DMS79 treated with DMSO at 0.1 percent for 48 hours (cell line): ENCODE measurements around the gene GNG8.

Experiments used
- DNase-seq: peaks from one replicate; lab custom pipeline; 2025; lab: John Stamatoyannopoulos, UW

The GNG8 gene

DNA sequence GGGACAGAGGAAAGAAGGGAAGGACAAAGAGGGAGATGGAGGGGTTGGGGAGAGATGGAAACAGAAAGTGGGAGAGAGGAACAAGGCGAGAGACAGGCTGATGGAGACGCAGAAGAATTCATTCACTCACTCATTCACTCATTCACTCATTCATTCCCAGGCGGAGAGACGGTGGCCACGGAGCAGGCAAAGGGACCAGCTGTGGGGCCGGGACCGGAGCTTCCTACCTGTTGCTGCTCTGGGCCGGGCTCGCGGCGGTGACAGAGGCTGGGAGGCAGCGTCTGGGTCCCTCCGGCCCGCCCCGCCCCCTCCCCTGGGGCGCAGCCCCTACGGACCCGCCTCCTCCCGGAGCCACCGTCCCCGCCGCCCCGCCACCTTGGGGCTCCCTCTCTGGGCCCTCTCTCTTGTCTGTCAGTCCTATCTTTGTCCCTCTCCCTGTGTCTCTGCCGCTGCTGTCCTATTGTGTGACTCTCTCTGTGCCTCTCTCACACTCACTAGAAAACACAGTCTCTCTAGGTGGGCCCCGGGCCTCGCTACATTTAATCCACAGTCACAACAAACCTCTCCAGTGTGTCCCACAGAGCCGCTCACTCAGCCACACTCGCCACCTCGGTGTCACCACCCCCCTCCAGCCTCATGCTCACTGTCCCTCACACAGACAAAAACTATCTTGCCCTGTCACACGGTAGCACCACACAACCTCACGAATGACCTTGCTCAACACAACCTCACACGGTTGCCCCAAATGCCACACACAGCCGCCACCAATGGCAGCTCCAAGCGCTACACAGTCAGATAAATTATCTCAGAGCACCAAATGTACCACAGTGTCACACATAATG lies at the start of gene GNG8:
Gene GNG8 (minus strand): TSS at position 283 of the 842 bp plus-strand sequence. CDS start 1,520 bp downstream, outside the sequence.
- no peak for DNase-seq

- DNase-seq: no peak
Measured at GRCh38 chr19:46685189-46685588, 49.2 kb upstream of the GNG8 start.

- DNase-seq: no peak
Measured at GRCh38 chr19:46678110-46678732, 42.2 kb upstream of the GNG8 start.

DNA sequence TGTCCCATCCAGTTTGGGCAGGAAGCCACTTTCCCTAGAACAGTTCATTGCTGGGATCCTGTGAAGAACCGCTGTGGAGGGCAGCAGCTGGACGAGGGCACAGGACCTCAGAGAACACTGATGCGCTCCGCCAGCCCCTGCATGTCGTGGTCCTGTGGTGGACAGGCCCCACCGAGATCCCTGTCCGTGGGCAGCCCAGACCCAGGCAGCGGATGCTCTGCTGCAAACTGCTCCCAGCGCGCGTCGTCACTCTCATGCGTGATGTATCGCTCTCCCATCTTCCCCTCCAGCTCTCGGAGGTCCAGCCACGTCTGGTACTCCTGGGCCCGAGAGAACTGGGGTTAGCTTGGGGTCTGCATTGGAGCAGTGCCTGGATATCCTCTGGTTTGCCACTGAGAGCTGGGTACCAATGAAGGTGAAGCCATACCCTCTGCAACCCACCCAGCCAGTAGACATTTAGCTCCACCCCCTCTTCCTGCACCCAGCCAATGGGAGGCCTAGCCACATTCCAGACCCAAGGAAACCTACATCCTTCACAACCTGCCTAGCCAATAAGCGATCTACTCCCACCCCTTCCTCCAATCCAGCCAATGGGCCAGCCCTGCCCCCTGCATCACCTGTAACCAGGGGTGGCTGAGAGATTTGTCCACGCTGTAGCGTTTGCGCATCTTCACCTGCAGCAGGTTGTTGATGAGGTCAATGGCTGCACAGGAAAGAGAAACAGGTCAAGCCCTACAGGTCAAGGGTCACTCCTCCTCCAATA lies 38.6 kb upstream of the GNG8 start:
- DNase-seq: no peak

- no peak for DNase-seq
Measured at GRCh38 chr19:46670813-46671212, 34.8 kb upstream of the GNG8 start.

GRCh38 chr19:46668662-46669061 lies 32.7 kb upstream of the GNG8 start:
- DNase-seq: no peak

- DNase-seq: no peak
Measured at GRCh38 chr19:46665072-46665471, 29.1 kb upstream of the GNG8 start.

- peak; percentile 85 for DNase-seq
Measured at GRCh38 chr19:46661735-46662592, 26.0 kb upstream of the GNG8 start.

GRCh38 chr19:46661020-46661731 lies 25.2 kb upstream of the GNG8 start, which contains the start of gene DACT3:
Gene DACT3, minus strand, starts transcription at chr19:46661182. Its CDS starts 118 bp downstream, at chr19:46661064.
- peak; percentile 99 for DNase-seq

DNA sequence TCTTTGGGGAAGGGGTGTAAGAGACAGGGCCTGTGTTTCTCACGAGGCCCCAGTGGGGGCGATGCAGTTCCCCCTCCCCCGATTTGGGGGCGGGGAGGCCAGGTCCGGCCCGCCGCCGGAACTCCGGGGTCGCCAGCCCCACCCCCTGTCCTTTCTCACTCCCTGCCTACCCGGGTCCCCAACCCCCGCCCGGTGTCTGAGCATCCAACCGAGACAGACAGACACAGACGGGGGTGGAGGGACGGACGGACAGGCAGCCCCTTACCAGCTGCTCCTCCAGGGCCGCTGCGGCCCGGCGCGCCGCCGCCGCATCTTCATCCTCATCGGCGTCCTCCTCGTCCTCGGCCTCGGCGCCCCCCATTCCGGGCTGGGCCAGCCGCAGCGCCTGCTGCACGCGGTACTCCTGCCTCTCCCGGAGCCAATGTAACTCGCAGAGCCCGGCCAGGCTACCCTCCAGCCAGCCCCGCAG lies 24.6 kb upstream of the GNG8 start:
- DNase-seq: no peak

DNA sequence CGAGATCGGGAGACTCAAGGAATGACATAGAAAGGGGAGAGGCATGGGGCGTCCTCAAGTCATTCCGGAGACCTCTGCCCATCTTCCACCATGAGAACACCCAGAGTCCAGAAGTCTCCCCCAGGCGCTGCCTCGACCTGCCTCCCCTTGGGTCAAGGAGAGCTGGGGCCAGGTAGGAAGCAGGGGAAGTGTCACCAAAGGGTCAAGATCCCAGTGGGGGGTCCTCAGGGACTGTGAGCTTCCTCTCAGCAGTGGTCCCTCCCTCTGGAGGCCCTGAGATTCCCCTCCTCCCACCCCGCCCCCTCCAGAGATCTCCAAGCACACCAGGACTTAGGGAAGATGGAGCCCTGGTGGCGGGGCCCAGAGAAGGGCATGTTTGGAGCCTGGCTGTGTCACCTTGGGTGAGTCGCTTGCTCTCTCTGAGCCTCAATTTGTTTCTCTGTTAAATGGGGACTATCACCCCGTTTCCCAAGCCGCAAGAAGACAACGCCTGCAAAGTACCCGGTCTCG lies 24.1 kb upstream of the GNG8 start:
- DNase-seq: no peak

DNA sequence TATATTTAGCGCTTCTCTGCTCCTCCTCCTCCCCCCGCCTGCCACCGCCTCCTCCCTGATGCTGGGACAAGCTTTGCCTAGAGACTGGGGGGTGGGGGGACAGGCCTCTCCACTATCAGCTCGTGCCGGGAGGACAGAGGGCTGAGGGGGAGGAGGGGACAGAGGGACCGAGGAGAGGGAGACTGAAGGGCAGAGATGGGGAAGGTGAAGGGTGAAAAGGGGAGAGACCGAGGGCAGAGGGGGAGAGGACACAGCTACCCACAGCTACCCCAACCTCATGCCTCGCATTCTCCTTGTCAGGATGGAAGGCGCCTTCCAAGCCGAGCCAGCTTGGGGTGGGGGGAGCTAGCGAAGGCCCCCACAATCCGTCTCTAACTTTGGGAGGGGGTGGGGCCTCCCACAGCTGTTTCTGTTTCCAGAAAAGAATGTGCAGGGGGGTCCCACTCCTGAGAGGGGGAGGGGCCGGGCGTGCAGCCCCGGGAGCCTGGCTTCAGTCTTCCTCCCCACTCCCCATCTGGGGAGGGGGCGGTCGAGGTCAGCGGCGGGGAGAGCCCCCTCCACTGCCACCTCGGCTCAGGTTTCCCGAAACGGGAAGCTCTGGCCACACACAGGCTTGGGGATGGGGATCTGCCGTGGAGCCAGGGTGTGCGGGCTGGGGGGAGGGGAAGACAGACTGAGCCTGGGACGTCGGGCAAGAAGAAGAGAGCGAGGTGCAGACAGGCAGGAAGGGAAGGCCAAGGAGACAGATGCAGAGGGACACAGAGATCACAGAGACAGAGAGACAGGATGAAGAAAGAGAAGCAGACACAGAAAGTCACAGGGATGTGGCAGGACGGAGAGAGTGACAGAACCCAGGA lies 23.4 kb upstream of the GNG8 start:
- DNase-seq: no peak

DNA sequence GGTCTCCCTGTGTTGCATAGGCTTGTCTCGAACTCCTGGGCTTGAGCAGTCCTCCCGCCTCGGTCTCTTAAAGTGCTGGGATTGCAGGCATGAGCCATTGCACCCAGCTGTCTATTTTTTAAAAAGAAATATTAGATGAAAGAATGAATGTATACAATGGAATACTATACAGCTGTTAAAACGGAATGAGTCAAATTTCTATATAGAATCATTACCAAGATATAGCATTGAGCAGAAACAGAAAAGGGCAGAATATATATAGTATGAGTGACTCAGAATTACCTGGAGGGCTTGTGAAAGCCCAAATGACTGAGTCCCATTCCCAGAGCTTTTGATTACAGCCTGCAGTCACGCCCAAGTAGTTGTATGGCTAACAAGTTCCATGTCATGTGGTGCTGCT lies 20.5 kb upstream of the GNG8 start:
- DNase-seq: no peak

DNA sequence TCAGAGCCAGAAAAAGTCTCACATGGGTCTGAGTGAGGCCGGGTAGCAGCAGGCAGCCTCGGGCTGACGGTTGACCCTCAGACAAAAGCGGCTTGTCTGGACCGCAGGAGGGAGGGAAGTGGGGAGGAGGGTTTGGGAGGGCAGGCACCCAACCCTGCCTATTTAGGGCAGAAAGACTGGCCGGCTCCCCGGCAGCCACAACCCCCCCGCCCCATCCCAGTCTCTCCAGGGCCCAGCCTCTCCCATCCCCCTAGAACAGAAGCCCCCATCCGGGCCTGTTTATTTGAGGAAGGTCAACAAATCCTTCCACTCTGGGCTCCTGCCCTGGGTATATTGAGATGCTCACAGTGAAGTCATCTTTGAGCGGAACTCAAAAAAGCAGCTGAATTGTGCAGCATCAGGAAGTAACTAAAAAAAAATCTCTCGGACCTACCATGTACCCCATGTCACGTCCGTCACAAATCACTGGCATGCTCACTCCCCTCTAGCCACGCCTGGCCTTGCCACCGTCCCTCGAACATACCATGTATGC lies 18.7 kb upstream of the GNG8 start:
- DNase-seq: no peak

DNA sequence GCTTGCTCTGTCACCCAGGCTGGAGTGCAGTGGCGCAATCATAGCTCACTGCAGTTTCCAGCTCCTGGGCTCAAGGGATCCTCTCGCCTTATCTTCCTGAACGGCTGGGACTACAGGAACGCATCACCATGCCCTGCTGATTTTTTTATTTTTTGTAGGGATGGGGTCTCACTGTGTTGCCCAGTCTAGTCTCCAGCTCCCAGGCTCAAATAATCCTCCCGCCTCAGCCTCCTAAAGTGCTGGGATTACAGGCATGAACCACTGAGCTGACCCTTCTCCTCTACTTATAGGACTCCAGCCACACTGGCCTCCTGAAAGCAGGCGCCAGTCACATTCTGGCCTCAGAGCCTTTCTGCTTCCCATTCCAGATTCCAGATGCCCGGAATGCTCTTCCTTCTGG lies 14.4 kb upstream of the GNG8 start:
- DNase-seq: no peak

DNA sequence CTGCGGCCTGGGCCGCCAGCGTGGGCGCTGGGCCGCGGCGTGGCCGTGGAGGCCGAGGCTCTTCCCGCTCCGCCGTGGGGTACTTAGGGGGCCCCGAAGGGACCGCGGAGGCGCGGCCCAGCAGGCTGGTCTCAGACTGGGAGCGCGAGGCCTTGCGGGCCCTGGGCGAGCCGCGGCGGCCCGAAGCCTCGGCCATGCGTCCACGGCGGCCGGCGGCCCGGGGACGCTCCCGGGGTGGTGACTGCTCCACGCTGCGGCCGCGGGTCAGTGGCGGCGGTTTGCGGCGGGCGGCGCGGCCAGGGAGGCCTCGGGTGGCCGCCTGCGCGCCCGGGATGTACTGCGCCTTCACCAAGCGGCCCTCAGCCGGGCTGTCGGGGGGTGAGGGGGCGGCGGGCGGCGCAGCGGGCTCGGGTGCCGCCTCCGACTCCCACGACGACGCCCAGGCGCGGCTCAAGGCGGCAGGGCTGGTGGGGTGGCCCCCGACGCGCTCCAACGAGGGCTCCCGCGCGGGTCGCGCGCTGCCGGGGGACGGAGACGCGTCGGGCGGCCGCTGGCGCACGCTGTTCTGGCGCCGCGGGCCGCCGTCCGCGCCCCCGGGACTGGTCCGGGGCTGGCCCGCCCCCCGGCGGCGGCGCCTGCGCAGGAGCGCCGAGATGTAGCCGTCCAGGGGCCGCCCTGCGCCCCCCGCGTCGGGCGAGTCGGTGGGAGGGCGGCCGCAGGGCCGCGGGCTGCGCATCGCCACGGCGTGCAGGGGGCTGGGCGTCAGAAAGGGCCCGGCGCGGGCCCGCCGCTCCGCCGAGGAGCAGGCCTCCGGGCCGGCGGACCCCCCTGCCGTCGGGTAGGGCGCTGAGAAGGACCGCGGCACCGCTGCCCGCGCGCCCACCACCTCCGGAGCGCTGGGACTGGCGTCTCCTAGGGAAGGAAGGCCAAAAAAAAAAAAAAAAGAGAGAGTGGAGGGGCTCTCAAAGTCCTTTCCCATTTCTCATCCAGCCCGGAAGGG lies 13.3 kb upstream of the GNG8 start:
- no peak for DNase-seq

GRCh38 chr19:46648060-46648960 lies 12.3 kb upstream of the GNG8 start:
- no peak for DNase-seq
